Measurements from ENCODE around the gene MALAT1.

Gene MALAT1

GRCh38 chr11:65529475-65530156 lies 30.8 kb downstream of the MALAT1 start:
- Histone ChIP-seq H3K9me3 (ENCODE audit: low read length) (no peaks in the 10 kb centered on the region), H3K9me2 (ENCODE audit: low read depth, low read length) (no peaks in the 10 kb centered on the region), H3K79me2 (ENCODE audit: insufficient read depth, low read length) (no peaks in the 10 kb centered on the region), H2AFZ (ENCODE audit: low read length) (no peak overlapping the region), H3K4me2 (ENCODE audit: low read length) (no peak overlapping the region), H4K20me1 (ENCODE audit: insufficient read depth, low read length) (no peaks in the 10 kb centered on the region), H3K9ac (ENCODE audit: low read length) (no peak overlapping the region), H3K27ac (ENCODE audit: low read depth, low read length, poor library complexity, severe bottlenecking) (no peak overlapping the region), H3F3A (ENCODE audit: insufficient read depth, low read length) (no peaks in the 10 kb centered on the region), H3K36me3 (ENCODE audit: insufficient read depth, low read length) (peaks cover 44% of the 10 kb centered on the region), H3K4me3 (ENCODE audit: low read depth, low read length, poor library complexity, severe bottlenecking) (no peak overlapping the region), H3K27me3 (ENCODE audit: insufficient read depth, low read length) (no peaks in the 10 kb centered on the region), H3K4me1 (ENCODE audit: insufficient read depth, low read length, severe bottlenecking) (peaks cover 10% of the 10 kb centered on the region)
- TF ChIP-seq, protein P1, sequence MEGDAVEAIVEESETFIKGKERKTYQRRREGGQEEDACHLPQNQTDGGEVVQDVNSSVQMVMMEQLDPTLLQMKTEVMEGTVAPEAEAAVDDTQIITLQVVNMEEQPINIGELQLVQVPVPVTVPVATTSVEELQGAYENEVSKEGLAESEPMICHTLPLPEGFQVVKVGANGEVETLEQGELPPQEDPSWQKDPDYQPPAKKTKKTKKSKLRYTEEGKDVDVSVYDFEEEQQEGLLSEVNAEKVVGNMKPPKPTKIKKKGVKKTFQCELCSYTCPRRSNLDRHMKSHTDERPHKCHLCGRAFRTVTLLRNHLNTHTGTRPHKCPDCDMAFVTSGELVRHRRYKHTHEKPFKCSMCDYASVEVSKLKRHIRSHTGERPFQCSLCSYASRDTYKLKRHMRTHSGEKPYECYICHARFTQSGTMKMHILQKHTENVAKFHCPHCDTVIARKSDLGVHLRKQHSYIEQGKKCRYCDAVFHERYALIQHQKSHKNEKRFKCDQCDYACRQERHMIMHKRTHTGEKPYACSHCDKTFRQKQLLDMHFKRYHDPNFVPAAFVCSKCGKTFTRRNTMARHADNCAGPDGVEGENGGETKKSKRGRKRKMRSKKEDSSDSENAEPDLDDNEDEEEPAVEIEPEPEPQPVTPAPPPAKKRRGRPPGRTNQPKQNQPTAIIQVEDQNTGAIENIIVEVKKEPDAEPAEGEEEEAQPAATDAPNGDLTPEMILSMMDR (IDR thresholded peaks at IDR 0.05; ENCODE audit: low read length), result no peak
- TF ChIP-seq EZH2 (IDR thresholded peaks at IDR 0.05; ENCODE audit: borderline replicate concordance, low read length), result no peak

- Histone ChIP-seq H3K27ac (ENCODE audit: low read depth, low read length, poor library complexity, severe bottlenecking) (no peak overlapping the region), H3K36me3 (ENCODE audit: insufficient read depth, low read length) (peaks cover 45% of the 10 kb centered on the region)
These were observed 31.3 kb downstream of the MALAT1 start for GRCh38 chr11:65530157-65530496.

GRCh38 chr11:65532388-65533064 lies 33.7 kb downstream of the MALAT1 start:
- Histone ChIP-seq H3F3A (ENCODE audit: insufficient read depth, low read length) (no peaks in the 10 kb centered on the region), H3K36me3 (ENCODE audit: insufficient read depth, low read length) (peaks cover 43% of the 10 kb centered on the region), H3K9me3 (ENCODE audit: low read length) (no peaks in the 10 kb centered on the region), H3K27me3 (ENCODE audit: insufficient read depth, low read length) (no peaks in the 10 kb centered on the region), H3K79me2 (ENCODE audit: insufficient read depth, low read length) (no peaks in the 10 kb centered on the region), H4K20me1 (ENCODE audit: insufficient read depth, low read length) (no peaks in the 10 kb centered on the region), H3K4me2 (ENCODE audit: low read length) (no peak overlapping the region), H3K27ac (ENCODE audit: low read depth, low read length, poor library complexity, severe bottlenecking) (no peak overlapping the region), H3K9me2 (ENCODE audit: low read depth, low read length) (no peaks in the 10 kb centered on the region), H3K9ac (ENCODE audit: low read length) (no peak overlapping the region), H2AFZ (ENCODE audit: low read length) (no peak overlapping the region), H3K4me1 (ENCODE audit: insufficient read depth, low read length, severe bottlenecking) (no peaks in the 10 kb centered on the region), H3K4me3 (ENCODE audit: low read depth, low read length, poor library complexity, severe bottlenecking) (no peak overlapping the region)
- TF ChIP-seq, protein P1 (IDR thresholded peaks at IDR 0.05; ENCODE audit: low read length), result no peak
- TF ChIP-seq EZH2 (IDR thresholded peaks at IDR 0.05; ENCODE audit: borderline replicate concordance, low read length), result no peak

More at GRCh38 chr11:65530157-65530496, 31.3 kb downstream of the MALAT1 start:
- H3K4me3 ChIP-seq (ENCODE audit: low read depth, low read length, poor library complexity, severe bottlenecking), result no peak overlapping the region
- H3K27me3 ChIP-seq (ENCODE audit: insufficient read depth, low read length), result no peaks in the 10 kb centered on the region
- no peak overlapping the region for H3K9ac ChIP-seq (ENCODE audit: low read length)
- H3K9me3 ChIP-seq (ENCODE audit: low read length), result no peaks in the 10 kb centered on the region
- H3K9me2 ChIP-seq (ENCODE audit: low read depth, low read length), result no peaks in the 10 kb centered on the region
- no peaks in the 10 kb centered on the region for H4K20me1 ChIP-seq (ENCODE audit: insufficient read depth, low read length)
- H3K4me2 ChIP-seq (ENCODE audit: low read length), result no peak overlapping the region
- H3K79me2 ChIP-seq (ENCODE audit: insufficient read depth, low read length), result no peaks in the 10 kb centered on the region
- H3F3A ChIP-seq (ENCODE audit: insufficient read depth, low read length), result no peaks in the 10 kb centered on the region
- TF ChIP-seq, protein P1 (IDR thresholded peaks at IDR 0.05; ENCODE audit: low read length), result peak; percentile 56
- TF ChIP-seq EZH2 (IDR thresholded peaks at IDR 0.05; ENCODE audit: borderline replicate concordance, low read length), result no peak
- H2AFZ ChIP-seq (ENCODE audit: low read length), result no peak overlapping the region
- peaks cover 10% of the 10 kb centered on the region for H3K4me1 ChIP-seq (ENCODE audit: insufficient read depth, low read length, severe bottlenecking)
